ENCODE data around the gene KCNK3. TPM values are rescaled to one million over a fixed set of nuclear protein-coding genes. Genes with fewer than 3 reads are reported as not detected.

Gene KCNK3
- total and polyA plus RNA-seq, 2 experiments from 2014 or later = 2.9 to 3.1 TPM

GRCh38 chr2:26685989-26686839 is 6.3 kb upstream of the KCNK3 start:
- no peak overlapping the region for H3K4me3 ChIP-seq
- DNase-seq (ENCODE audit: low read depth in 1 of 2, low spot score in 1 of 2) = peak in 1 of 2 donors; percentile 32

DNA sequence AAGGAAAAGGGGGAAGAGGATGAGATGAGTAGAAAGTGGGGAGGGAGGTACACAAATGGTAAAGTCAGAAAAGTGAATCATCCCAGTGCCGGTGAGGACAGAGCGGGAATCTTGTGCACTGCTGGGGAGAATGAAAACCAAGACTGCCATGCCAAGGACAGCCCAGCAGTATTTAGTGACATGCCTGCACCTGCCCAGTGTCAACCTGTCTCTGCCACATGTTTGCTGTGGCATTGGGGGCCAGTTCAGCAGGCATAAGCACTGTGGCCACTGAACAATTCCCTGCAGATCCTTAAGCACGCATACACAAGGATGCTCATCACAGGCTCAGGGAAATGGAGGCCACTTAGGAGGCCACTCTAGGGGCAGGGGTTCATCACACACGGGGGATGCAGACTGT is 5.2 kb upstream of the KCNK3 start:
- no peak for DNase-seq (ENCODE audit: low read depth in 1 of 2, low spot score in 1 of 2)
- Histone ChIP-seq H3K4me3 (no peak overlapping the region), H3K36me3 (no peaks in the 10 kb centered on the region), H3K27me3 (no peaks in the 10 kb centered on the region), H3K9me3 (ENCODE audit: low read depth) (no peaks in the 10 kb centered on the region), H3K27ac (no peak overlapping the region), H3K4me1 (ENCODE audit: low read depth) (peaks cover 15% of the 10 kb centered on the region)
- no peak for TF ChIP-seq CTCF (IDR thresholded peaks at IDR 0.05; ENCODE audit: low read depth, low read length)

More at GRCh38 chr2:26685989-26686839, 6.3 kb upstream of the KCNK3 start:
- Histone ChIP-seq H3K36me3 (no peaks in the 10 kb centered on the region), H3K27me3 (no peaks in the 10 kb centered on the region), H3K9me3 (ENCODE audit: low read depth) (no peaks in the 10 kb centered on the region), H3K27ac (no peak overlapping the region), H3K4me1 (ENCODE audit: low read depth) (peaks cover 11% of the 10 kb centered on the region)
- TF ChIP-seq CTCF (IDR thresholded peaks at IDR 0.05; ENCODE audit: low read depth, low read length) = no peak

- no peaks in the 10 kb centered on the region for H3K9me3 ChIP-seq (ENCODE audit: low read depth)
- TF ChIP-seq CTCF (IDR thresholded peaks at IDR 0.05; ENCODE audit: low read depth, low read length) = no peak
- no peaks in the 10 kb centered on the region for H3K36me3 ChIP-seq
- H3K27ac ChIP-seq = no peak overlapping the region
- no peaks in the 10 kb centered on the region for H3K27me3 ChIP-seq
- no peak for DNase-seq (ENCODE audit: low read depth in 1 of 2, low spot score in 1 of 2)
- H3K4me1 ChIP-seq (ENCODE audit: low read depth) = peaks cover 15% of the 10 kb centered on the region
- no peak overlapping the region for H3K4me3 ChIP-seq
These were observed 4.7 kb upstream of the KCNK3 start for GRCh38 chr2:26687801-26688200.

DNA sequence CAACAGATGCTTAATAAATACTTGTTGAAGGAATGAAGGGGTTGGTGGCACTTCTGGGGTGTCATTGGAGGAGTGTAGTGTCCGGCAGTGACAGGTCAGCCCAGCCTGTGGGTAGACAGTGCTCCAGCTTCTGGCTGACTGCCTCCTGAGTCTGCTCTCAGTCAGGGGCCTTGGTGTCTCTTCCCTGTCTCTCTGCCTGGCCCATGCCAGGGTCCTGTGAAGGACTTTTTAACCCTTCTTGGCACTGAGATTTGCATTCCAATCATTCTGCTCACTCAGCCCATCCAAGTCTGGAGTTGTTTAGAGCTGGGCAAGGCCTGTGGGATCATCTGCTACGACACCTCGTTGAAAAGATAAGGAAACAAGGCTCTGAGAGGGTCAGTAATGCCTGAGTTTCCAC is 1.4 kb upstream of the KCNK3 start:
- no peaks in the 10 kb centered on the region for H3K36me3 ChIP-seq
- H3K27ac ChIP-seq = peak overlapping the region; percentile 58
- no peak overlapping the region for H3K4me3 ChIP-seq
- H3K9me3 ChIP-seq (ENCODE audit: low read depth) = no peaks in the 10 kb centered on the region
- TF ChIP-seq CTCF (IDR thresholded peaks at IDR 0.05; ENCODE audit: low read depth, low read length) = no peak
- peaks cover 22% of the 10 kb centered on the region for H3K4me1 ChIP-seq (ENCODE audit: low read depth)
- H3K27me3 ChIP-seq = peaks cover 23% of the 10 kb centered on the region
- DNase-seq (ENCODE audit: low read depth in 1 of 2, low spot score in 1 of 2) = no peak

- Histone ChIP-seq H3K36me3 (no peaks in the 10 kb centered on the region), H3K4me1 (ENCODE audit: low read depth) (peaks cover 30% of the 10 kb centered on the region), H3K4me3 (peak overlapping the region; percentile 7), H3K27me3 (peaks cover 23% of the 10 kb centered on the region), H3K9me3 (ENCODE audit: low read depth) (no peaks in the 10 kb centered on the region), H3K27ac (peak overlapping the region; percentile 58)
- DNase-seq (ENCODE audit: low read depth in 1 of 2, low spot score in 1 of 2) = peak; percentile 16 to 18
- no peak for TF ChIP-seq CTCF (IDR thresholded peaks at IDR 0.05; ENCODE audit: low read depth, low read length)
These were observed 642 bp upstream of the KCNK3 start for GRCh38 chr2:26691881-26692278.
